GM18873 (cell line): ENCODE data around the gene LRG1.
"Not testable (repeated sequence)": the region's sequence is repeated elsewhere in the genome, so short reads cannot be mapped to it uniquely, and the experiment has no call there.

Source experiments
- ATAC-seq: cut with Tn5 transposase; IDR thresholded peaks from one replicate; pipeline ENCODE4 v1.9.1; 2021; ENCODE audit warnings: mild to moderate bottlenecking, moderate library complexity, moderate number of reproducible peaks; ENCODE audit not compliant: unreplicated experiment, low FRiP score

Gene LRG1

DNA sequence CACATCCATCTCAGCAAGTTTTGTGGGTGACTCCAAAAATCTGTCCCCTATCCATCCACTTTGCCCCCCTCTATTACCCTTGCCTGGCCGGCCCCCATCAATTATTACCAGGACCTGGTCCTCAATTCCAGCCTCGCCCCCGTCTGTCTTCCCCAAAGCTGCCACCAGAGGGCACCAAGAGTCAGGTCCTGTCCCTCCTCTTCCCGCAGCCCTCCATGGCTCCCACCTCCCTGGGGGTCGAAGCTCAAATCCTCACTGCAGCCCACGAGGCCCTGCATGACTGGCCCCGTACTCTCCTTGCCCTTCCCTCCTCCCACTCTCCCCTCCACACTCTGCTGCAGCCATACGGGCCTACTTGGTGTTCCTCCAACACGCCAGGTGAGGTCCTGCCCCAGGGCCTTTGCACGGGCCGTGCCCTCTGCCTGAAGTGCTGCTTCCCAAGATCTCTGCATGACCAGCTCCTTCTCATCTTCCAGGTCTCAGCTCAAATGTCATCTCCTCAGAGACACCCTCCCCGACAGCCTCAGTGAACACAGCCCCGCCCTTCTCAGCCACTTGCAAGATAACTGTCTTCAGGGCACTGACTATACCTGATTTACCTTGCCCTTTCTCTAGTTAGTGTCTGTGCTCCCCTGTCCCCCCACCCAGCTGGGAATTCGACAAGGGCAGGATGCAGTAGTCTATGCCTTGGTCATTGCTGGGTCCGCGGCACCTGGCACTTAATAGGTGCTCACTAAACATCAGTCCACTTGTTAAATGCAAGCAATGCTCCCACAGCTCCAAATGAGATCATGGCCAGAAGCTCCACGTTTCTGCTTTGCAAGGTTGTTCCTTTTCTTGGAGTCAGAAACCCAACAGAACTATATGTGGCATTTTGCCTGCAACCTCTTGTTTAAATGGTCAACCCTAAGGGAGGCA lies 36.4 kb upstream of the LRG1 start:
- no peak for ATAC-seq

DNA sequence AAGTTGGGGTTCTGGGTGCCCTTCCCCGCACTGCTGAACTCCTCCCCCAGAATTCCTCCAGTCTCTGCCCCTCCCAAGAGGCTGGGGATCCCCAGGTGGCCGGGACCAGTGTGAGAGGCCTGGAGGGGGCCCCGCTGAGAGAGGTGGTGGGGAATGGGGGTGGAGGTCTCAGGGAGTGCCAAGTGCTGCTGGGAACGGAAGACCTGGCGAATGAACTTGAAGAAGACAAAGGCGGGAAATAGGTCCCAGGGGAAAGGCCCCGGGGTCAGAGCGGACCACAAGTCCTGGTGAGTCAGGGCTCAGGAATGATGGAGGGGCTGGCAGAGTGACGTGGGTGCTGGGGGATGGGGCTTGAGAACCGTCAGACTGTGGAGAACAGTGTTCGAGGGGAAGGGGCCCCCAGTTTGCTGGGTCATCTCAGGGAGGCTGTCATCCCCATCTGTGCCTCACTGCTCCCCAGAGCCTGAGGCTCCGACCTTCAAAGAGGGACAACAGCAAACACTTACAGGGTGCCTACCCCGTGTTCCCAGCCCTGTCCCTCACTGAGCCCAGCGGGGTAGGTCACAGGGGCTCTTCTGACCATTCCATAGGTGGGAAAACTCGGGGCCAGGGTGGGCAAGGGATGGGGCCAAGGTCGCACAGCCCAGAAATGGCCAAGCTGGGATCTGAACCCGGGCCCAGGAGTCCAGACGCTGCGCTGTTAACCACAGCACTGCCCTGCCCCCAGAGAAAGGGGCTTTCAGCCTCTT lies 35.6 kb upstream of the LRG1 start:
- ATAC-seq, result no peak

- no peak for ATAC-seq
Measured at GRCh38 chr19:4573682-4574081, 33.8 kb upstream of the LRG1 start.

- ATAC-seq, result no peak
Measured at GRCh38 chr19:4571305-4571917, 31.6 kb upstream of the LRG1 start.

GRCh38 chr19:4570916-4571304 lies 31.1 kb upstream of the LRG1 start:
- ATAC-seq, result no peak

GRCh38 chr19:4570402-4570801 lies 30.6 kb upstream of the LRG1 start:
- no peak for ATAC-seq

GRCh38 chr19:4568886-4569285 lies 29.1 kb upstream of the LRG1 start:
- no peak for ATAC-seq

- no peak for ATAC-seq
Measured at GRCh38 chr19:4567584-4568071, 27.8 kb upstream of the LRG1 start.

DNA sequence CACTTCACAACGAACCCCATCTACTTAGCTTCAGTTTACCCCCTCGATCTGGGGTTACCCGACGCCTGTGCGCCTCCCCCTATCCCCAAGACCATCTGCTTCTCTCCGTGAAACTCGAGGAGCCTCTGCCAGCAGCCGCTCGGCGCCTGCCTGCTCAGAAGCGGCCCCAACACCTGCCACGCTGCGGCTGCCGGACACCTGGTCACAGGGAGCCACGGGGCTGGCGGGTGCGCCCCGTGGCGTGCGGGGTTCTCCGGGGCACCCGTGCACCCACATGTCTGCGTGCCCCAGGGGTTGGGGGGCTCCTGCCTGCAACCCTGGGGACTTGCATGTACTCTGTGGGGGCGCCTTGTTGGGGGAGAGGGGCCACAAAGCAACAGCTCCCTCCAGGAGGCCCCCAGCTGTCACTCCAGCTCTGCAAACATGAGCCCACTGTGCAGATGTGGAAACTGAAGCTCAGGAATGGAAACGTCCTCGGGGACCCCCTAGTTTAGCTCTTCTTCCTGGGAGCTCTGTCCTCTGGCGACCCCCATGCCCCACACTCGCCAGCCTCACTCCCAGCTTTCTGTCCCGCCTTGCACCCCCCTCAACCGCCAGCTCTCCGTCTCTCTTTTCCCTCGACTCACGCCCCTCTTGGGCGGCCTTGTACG lies 26.7 kb upstream of the LRG1 start:
- ATAC-seq, result no peak

DNA sequence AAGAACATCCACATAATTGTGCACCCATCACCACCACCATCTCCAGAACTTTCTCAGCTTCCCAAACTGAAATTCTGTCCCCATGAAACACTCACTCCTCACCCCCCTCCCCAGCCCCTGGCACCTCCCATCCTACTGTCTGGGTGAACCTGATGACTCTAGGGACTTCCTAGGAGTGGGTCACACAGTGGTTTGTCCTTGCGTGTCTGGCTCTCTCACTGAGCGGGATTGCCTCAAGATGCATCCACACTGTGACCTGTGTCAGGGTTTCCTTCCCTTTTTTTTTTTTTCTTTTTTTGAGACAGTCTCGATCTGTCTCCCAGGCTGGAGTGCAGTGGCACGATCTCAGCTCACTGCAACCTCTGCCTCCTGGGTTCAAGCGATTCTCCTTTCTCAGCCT lies 23.7 kb upstream of the LRG1 start:
- not testable (repeated sequence) for ATAC-seq

- not testable (repeated sequence) for ATAC-seq
Measured at GRCh38 chr19:4562085-4562484, 22.2 kb upstream of the LRG1 start.

DNA sequence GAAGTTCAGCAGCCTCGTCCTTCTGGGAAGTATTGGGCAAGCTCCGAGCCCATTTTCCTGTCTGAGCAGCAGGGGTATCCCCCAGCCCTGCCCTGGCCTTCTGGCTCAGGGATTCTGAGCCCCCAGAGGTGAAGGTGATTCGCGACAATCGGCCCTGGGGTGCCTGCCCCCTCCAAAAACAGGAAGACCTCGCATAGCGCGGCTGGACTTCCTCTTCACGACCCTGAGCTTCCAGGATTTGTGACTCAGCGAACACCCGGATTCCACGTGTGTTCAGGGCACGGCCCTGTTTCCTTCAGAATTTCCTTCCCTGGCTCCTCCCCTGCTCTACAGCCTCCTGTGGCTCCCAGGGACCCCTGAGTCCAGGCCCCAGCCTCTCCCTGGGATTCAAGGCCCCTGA lies 19.7 kb upstream of the LRG1 start, which contains the start of gene SEMA6B:
Gene SEMA6B, minus strand, starts transcription at position 116 of the 400 bp plus-strand sequence. CDS start 1,227 bp downstream, outside the sequence.
- ATAC-seq, result no peak

- no peak for ATAC-seq
Measured at GRCh38 chr19:4557971-4558941, 18.4 kb upstream of the LRG1 start.

DNA sequence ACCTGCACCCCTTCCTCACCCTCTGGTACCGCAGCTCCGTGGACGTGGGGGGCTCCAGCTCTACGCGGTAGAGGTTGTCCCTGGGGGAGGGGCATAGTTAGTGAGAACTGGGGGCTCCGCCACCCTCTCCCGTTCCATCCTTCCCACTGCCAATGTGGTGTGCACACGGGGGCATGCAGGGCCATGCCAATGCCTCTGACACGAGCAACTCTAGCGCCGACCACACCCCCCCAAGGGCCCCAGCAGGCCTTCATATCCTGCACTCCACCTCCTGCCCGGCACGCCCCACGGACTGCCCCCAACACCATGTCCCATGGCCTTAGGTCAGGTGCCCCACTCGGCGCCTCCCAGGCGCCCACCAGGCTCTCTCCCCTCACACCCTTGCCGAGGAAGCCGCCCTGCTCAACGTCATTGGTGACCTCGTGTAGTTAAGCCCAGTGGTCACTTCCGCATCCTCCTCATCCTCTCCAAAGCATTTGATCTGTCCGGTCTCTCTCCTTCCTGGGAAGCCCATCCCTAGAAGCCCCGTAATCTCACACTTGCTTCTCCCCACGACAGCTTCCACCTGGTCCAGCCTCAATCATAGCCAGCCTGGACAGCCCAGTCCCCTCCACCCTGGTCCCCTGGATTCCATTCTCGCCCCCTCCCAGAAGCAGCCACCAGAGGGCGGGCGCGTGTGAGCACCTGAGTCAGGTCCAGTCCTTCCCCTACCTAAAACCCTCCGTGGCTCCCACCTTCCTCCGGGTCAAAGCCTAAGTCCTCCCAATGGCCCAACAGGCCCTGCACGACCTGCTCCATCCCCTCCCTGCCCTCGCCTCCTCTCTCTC lies 17.5 kb upstream of the LRG1 start:
- no peak for ATAC-seq

GRCh38 chr19:4556597-4557127 lies 16.8 kb upstream of the LRG1 start:
- no peak for ATAC-seq

GRCh38 chr19:4555657-4556561 lies 16.1 kb upstream of the LRG1 start:
- no peak for ATAC-seq

DNA sequence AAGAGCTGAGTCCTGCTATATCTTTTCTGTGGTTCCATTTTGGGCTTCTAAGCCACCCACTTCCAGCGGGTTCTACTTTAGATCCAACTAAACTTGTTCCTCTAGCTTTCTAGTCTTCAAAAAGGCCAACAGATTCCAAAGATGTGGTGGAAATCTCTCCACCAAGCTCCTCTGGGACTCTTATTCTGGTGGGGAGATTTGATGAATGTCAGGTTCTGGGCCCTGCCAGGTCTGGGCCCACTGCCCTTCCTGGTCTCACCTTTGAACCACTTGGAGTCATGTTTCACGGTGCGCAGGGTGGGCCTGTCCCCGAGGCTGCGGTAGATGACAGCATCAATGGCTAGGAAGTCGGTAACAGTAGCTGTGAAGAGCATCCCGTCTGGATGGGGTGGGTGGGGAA lies 14.9 kb upstream of the LRG1 start:
- no peak for ATAC-seq
